Brain microvascular endothelial cell (primary cell): ENCODE data around the gene NCOR2.
"Not testable (repeated sequence)": the region's sequence is repeated elsewhere in the genome, so short reads cannot be mapped to it uniquely, and the experiment has no call there.

Experiments
- DNase-seq: peaks from one replicate; pipeline ENCODE4 v3.0.0-alpha.2; 2020
- H3K27ac ChIP-seq: fragments of 250-450 bp; sonication (Bioruptor Pico); 2 replicates; pipeline ENCODE4 v1.5.1; 2020; ENCODE audit warnings: mild to moderate bottlenecking, moderate library complexity
- H3K27me3 ChIP-seq: fragments of 250-450 bp; sonication (Bioruptor Pico); replicated peaks from 2 replicates; pipeline ENCODE4 v1.5.1; 2020; ENCODE audit warnings: mild to moderate bottlenecking
- H3K36me3 ChIP-seq: fragments of 250-450 bp; sonication (Bioruptor Pico); replicated peaks from 2 replicates; pipeline ENCODE4 v1.5.1; 2020; ENCODE audit warnings: mild to moderate bottlenecking
- H3K4me3 ChIP-seq: 2 replicates; pipeline ENCODE4 v1.5.1; 2011; ENCODE audit warnings: low read depth, mild to moderate bottlenecking, control low read depth, low read length, moderate library complexity
- CTCF ChIP-seq: IDR thresholded peaks from 2 replicates; pipeline ENCODE4 v1.5.1; 2011; ENCODE audit warnings: low read depth, mild to moderate bottlenecking, moderate library complexity, low read length, control low read depth, inconsistent platforms; ENCODE audit errors: missing control alignments
- in situ Hi-C: cut with HindIII; loops from 2 replicates; pipeline ENCODE4 v1.10.0; 2017; ENCODE audit warnings: low sequenced_read_pairs, low pct_ligation_motif_present

NCOR2 gene

GRCh38 chr12:124588751-124589267 is 21.4 kb upstream of the NCOR2 start:
- no peak overlapping the region for H3K4me3 ChIP-seq
- no peaks in the 10 kb centered on the region for H3K27me3 ChIP-seq
- no peak overlapping the region for H3K27ac ChIP-seq
- no peak for TF ChIP-seq CTCF
- peak; percentile 71 for DNase-seq
- no peaks in the 10 kb centered on the region for H3K36me3 ChIP-seq
- in situ Hi-C loops: no loop called here

- no peak for TF ChIP-seq CTCF
- Histone ChIP-seq H3K27me3 (no peaks in the 10 kb centered on the region), H3K36me3 (no peaks in the 10 kb centered on the region), H3K27ac (no peak overlapping the region), H3K4me3 (no peak overlapping the region)
- no peak for DNase-seq
- in situ Hi-C loops: no loop called here
These were observed 20.7 kb upstream of the NCOR2 start for GRCh38 chr12:124588018-124588634.

GRCh38 chr12:124586756-124587155 is 19.3 kb upstream of the NCOR2 start:
- Histone ChIP-seq H3K27me3 (no peaks in the 10 kb centered on the region), H3K27ac (no peak overlapping the region), H3K4me3 (no peak overlapping the region), H3K36me3 (no peaks in the 10 kb centered on the region)
- in situ Hi-C loops: no loop called here
- no peak for DNase-seq
- TF ChIP-seq CTCF: no peak

- H3K36me3 ChIP-seq, in situ Hi-C loops, H3K27ac ChIP-seq, H3K4me3 ChIP-seq, H3K27me3 ChIP-seq, DNase-seq: not testable (repeated sequence)
These were observed 17.1 kb upstream of the NCOR2 start for GRCh38 chr12:124584494-124584893.

- no peak for TF ChIP-seq CTCF
These were observed 16.4 kb upstream of the NCOR2 start for GRCh38 chr12:124583854-124584253.

GRCh38 chr12:124582108-124582424 is 14.7 kb upstream of the NCOR2 start:
- in situ Hi-C loops: no loop called here
- no peak for DNase-seq
- no peak overlapping the region for H3K4me3 ChIP-seq
- H3K36me3 ChIP-seq: no peaks in the 10 kb centered on the region
- H3K27me3 ChIP-seq: no peaks in the 10 kb centered on the region
- TF ChIP-seq CTCF: no peak
- H3K27ac ChIP-seq: no peak overlapping the region

More at GRCh38 chr12:124583854-124584253, 16.4 kb upstream of the NCOR2 start:
- Histone ChIP-seq H3K4me3 (no peak overlapping the region), H3K36me3 (no peaks in the 10 kb centered on the region), H3K27me3 (no peaks in the 10 kb centered on the region), H3K27ac (no peak overlapping the region)
- in situ Hi-C loops: no loop called here
- no peak for DNase-seq
